Activated CD4-positive, alpha-beta T cell treated with anti-CD3 and anti-CD28 coated beads, Interleukin-2, amount 10 ng/mL, durations not matched to agents 7 days and 5 days (primary cell): Measurements from ENCODE around the gene MTHFD1L. TPM values are rescaled to one million over a fixed set of nuclear protein-coding genes. Genes with fewer than 3 reads are reported as not detected.

ENCODE experiments used
- CTCF ChIA-PET: fragments of 350-600 bp; sonication (Branson Sonifier 250); formaldehyde crosslinking; loops from one replicate; lab custom pipeline; 2021; ENCODE audit warnings: antibody characterized with exemption; lab: Charles Lee
- POLR2A ChIA-PET: fragments of 350-600 bp; sonication (Branson Sonifier 250); formaldehyde crosslinking; loops from one replicate; lab custom pipeline; 2021; ENCODE audit warnings: antibody characterized with exemption; lab: Charles Lee
- DNase-seq: peaks from one replicate; pipeline ENCODE4 v3.0.0-alpha.2; 2020
- H3K27ac Mint-ChIP-seq: one replicate; pipeline ENCODE4 v1.8.0; 2021; ENCODE audit warnings: mild to moderate bottlenecking, moderate library complexity, mixed read lengths
- H3K27me3 Mint-ChIP-seq: one replicate; pipeline ENCODE4 v1.8.0; 2021; ENCODE audit warnings: mixed read lengths
- H3K36me3 Mint-ChIP-seq: one replicate; pipeline ENCODE4 v1.8.0; 2021; ENCODE audit warnings: low read depth, mixed read lengths
- H3K4me1 Mint-ChIP-seq: one replicate; pipeline ENCODE4 v1.8.0; 2021; ENCODE audit warnings: mixed read lengths
- H3K4me3 Mint-ChIP-seq: one replicate; pipeline ENCODE4 v1.8.0; 2021; ENCODE audit warnings: mild to moderate bottlenecking, moderate library complexity, mixed read lengths
- H3K9me3 Mint-ChIP-seq: one replicate; pipeline ENCODE4 v1.8.0; 2021; ENCODE audit warnings: mixed read lengths
- total RNA-seq, 2 experiments: library from RNA; stranded (reverse); gene quantifications; one replicate each; pipeline ENCODE4 v1.2.3, GENCODE V29; 2021

MTHFD1L gene
- total RNA-seq, 2 experiments from 2014 or later = 34.9 to 40.6 TPM

DNA sequence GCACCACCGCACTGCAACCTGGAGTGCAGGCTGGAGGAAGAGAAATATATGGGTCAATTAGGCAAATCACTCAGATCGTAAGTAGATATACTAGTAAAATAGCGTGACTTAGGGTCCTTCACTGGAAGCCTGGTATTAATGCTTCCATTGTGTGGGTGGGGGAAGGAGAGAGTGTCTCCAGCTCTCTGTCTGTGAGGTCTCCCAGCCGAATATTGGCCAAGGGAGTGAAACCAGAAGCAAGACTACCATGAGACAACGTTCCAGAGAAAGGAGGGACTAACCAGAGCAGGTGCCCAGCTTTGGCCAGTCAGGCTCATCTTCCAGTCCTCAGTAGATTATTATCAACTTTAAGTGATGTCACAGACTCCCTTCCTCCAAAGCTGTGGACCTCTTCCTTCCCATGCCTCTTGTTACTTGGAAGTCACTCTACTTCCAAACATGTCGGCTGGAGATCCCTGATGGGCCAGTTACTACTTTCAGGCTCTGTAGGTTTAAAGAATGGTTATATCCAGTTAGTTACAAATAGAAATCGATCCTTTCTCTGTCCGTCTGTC, 28.8 kb downstream of the MTHFD1L start:
- DNase-seq = no peak
- Mint-ChIP-seq H3K27ac (no peak overlapping the region), H3K36me3 (peaks cover 15% of the 10 kb centered on the region), H3K4me3 (no peak overlapping the region), H3K27me3 (no peaks in the 10 kb centered on the region), H3K4me1 (peaks cover 37% of the 10 kb centered on the region), H3K9me3 (no peaks in the 10 kb centered on the region)
- POLR2A ChIA-PET = no interaction called here
- CTCF ChIA-PET = interaction anchor here (0.8 to 5.9 kb wide), 6 partner anchors 9 to 430 kb away, joined by 3 to 64 read pairs (median 6); no protein-coding TSS in a partner anchor

DNA sequence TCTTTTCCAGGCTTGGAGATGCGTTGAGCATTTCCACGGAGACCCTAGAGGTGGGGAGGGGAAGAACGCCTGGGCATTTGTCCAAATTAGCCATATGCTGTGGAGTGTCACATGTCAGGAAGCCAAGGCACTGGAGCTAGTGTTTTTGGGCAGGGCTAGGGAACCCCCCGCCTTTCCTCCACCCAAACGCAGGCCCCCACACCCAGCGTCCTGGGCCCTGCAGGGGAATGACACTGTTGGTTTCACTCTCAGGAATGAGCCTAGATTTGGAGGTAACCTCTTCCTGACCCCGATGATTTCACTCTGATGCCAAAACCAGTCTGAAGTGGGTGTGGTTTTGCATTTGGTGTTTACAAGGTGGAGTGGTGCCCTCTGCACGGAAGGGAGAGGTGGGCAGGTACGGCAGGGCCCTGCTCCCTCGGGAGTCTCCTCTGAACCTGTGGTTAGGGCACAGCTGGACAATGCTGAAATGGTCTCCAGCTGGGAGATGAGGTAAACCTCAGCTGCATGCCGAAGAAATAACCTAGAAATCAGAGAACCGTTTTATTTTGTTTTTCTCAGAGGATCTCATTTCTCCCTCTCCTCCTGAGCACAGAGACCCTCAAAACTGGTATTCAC, 29.5 kb downstream of the MTHFD1L start:
- H3K9me3 Mint-ChIP-seq = no peaks in the 10 kb centered on the region
- H3K4me3 Mint-ChIP-seq = peak overlapping the region; percentile 37
- no peaks in the 10 kb centered on the region for H3K27me3 Mint-ChIP-seq
- DNase-seq = peak; percentile 48
- H3K27ac Mint-ChIP-seq = peak overlapping the region; percentile 85
- peaks cover 37% of the 10 kb centered on the region for H3K4me1 Mint-ChIP-seq
- H3K36me3 Mint-ChIP-seq = peaks cover 11% of the 10 kb centered on the region
- POLR2A ChIA-PET = no interaction called here
- CTCF ChIA-PET = interaction anchor here (0.8 to 2.9 kb wide), 7 partner anchors 9 to 429 kb away, joined by 3 to 14 read pairs (median 3); no protein-coding TSS in a partner anchor

DNA sequence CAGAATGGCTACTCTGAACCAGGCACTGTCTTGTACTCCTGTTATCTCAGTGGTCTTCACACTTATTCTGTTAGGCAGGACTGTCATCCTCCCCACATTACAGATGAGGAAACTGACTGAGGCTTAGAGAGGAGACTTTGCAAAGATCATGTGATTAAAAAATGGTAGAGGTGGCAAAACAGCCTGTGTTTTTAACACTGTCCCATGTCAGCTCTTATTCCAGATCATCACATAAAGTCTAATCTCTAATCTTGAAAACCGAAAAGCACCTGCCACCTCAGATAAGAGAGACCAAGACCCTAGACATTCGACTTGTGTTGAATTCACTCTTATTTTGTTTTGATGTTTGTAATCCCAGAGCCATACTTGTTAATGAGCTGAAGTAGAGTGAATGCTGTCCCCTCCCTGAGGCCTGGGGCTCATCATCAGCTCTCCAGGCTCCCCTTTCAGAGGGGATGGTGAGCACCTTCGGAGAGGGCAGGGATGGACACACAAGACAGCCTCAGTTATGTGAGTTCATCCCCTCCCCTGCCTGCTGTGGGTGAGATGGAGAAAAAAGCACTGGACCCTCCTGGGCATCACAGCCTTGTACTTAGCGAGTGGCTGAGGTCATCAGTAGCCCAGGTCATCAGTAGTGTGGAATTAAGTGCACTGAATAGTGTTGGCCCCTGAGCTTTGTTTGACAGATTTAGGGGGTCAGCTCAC, 30.6 kb downstream of the MTHFD1L start:
- H3K4me1 Mint-ChIP-seq = peaks cover 37% of the 10 kb centered on the region
- H3K27ac Mint-ChIP-seq = peak overlapping the region; percentile 85
- H3K9me3 Mint-ChIP-seq = no peaks in the 10 kb centered on the region
- ChIA-PET CTCF (interaction anchor here (1.0 to 2.9 kb wide), 4 partner anchors 10 to 119 kb away, joined by 3 to 14 read pairs (median 6); no protein-coding TSS in a partner anchor), POLR2A (no interaction called here)
- H3K4me3 Mint-ChIP-seq = no peak overlapping the region
- no peaks in the 10 kb centered on the region for H3K27me3 Mint-ChIP-seq
- DNase-seq = no peak
- peaks cover 11% of the 10 kb centered on the region for H3K36me3 Mint-ChIP-seq

DNA sequence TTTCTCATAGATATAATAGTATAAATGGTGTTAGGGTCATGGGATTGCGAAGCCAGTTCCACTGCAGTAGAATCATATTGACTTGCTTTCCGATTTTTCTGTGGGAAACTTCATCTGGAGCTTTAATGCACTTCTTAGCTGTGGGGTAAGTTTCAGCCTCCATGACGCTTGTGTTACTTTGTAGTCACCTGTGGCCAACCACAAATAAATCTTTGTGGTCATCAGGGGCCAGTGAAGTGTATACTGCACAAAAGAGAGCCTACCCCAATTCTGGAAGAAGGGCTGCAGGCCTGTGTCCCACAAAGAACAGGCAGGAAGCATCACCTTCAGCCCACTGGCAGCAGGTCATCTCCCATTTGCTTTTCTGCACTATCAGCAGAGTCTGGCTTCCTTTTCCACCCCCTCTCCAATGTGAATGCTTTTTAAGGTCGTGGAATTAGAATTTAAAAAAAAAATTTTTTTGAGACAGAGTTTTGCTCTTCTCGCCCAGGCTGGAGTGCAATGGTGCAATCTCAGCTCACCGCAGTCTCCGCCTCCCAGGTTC, 32.0 kb downstream of the MTHFD1L start:
- Mint-ChIP-seq H3K27me3 (no peaks in the 10 kb centered on the region), H3K27ac (no peak overlapping the region), H3K36me3 (peaks cover 11% of the 10 kb centered on the region), H3K4me1 (peaks cover 37% of the 10 kb centered on the region), H3K9me3 (no peaks in the 10 kb centered on the region), H3K4me3 (no peak overlapping the region)
- POLR2A ChIA-PET = no interaction called here
- no peak for DNase-seq
- CTCF ChIA-PET = interaction anchor here (0.7 to 2.0 kb wide), 3 partner anchors 9 to 428 kb away, joined by 3 to 5 read pairs (median 3); no protein-coding TSS in a partner anchor

DNA sequence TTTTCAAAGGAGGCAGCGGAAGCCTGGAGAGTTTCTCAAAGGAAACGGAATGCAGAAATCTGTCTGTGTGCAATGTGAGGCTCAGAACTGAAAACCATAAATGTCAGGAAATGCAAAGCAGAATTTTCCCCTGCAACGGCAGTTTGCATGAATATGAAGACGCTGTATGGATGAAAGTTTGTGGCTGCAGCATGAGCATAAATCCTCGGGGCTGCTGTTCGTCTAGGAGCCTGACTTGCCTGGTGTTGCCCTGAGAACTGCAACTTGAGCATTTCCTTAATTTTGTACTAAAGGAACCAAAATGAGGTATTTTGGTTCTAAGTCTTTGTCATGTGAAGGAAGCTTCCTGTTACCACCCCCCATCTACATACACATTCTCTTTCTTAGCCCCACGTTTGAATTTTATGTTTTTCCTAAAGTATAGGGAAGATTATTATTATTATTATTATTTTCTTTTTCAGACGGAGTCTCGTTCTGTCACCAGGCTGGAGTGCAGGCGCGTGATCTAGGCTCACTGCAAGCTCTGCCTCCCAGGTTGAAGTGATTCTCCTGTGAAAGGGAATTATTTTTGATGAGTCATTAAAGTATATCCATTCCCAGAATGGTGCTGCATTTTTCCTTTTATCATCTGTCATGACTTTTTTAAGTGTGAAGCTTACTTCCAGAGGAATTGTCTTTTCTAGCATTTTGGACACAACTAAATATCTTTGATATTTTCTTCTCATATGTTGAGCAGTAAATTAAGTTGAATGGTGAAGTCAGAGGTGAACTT, 33.1 kb downstream of the MTHFD1L start:
- CTCF ChIA-PET = interaction anchor here (0.6 to 2.0 kb wide), 3 partner anchors 9 to 26 kb away, joined by 3 to 5 read pairs (median 3); no protein-coding TSS in a partner anchor
- no peak overlapping the region for H3K27ac Mint-ChIP-seq
- DNase-seq = no peak
- POLR2A ChIA-PET = no interaction called here
- H3K27me3 Mint-ChIP-seq = no peaks in the 10 kb centered on the region
- H3K4me1 Mint-ChIP-seq = peaks cover 37% of the 10 kb centered on the region
- H3K36me3 Mint-ChIP-seq = peaks cover 11% of the 10 kb centered on the region
- no peak overlapping the region for H3K4me3 Mint-ChIP-seq
- H3K9me3 Mint-ChIP-seq = no peaks in the 10 kb centered on the region

DNA sequence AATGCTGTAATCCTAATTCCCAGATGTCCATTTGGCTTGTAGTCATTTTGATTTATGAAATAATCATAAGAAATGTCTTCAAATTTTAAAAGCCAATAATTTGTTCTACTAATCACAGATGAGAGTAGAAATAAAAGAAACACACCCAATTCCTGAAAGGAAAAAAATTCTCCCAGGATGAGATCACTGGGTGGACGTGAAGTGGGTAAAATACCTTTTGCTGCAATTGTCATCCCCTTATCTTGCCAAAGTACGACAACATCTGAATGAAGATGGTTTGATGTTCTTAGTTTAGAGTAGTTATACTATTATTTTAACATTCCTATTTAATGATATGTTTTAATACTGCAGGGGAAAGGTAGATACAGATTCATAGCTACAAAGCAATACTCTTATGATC, 33.7 kb downstream of the MTHFD1L start:
- no peak overlapping the region for H3K27ac Mint-ChIP-seq
- H3K36me3 Mint-ChIP-seq = peaks cover 11% of the 10 kb centered on the region
- no peak for DNase-seq
- no peak overlapping the region for H3K4me3 Mint-ChIP-seq
- no peaks in the 10 kb centered on the region for H3K9me3 Mint-ChIP-seq
- CTCF ChIA-PET = interaction anchor here (0.6 to 2.0 kb wide), 2 partner anchors 8 to 11 kb away, joined by 3 to 5 read pairs; no protein-coding TSS in a partner anchor
- peaks cover 33% of the 10 kb centered on the region for H3K4me1 Mint-ChIP-seq
- POLR2A ChIA-PET = no interaction called here
- no peaks in the 10 kb centered on the region for H3K27me3 Mint-ChIP-seq

DNA sequence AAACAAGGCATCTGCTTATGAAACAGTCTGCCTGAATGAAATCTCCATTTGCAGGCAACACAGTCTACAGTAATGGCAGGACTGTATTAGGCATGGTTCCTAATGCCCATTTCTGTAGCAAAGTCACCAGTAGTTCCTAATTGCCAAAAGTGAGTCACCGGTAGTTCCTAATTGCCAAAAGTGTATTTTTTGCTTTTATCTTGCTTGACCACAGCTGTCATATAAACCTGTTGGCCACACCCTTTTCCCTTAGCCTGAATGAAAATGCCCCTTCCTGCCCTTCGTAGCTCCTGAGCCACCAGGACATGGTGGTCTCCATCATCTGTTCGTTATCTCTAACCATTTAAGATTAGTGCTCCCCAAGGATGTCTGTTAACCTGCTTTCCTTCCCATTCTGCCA, 34.5 kb downstream of the MTHFD1L start:
- ChIA-PET POLR2A (no interaction called here), CTCF (interaction anchor here (0.6 kb wide), 1 partner anchor 1074 kb away, joined by 4 read pairs; no protein-coding TSS in a partner anchor)
- peaks cover 11% of the 10 kb centered on the region for H3K36me3 Mint-ChIP-seq
- no peak overlapping the region for H3K27ac Mint-ChIP-seq
- no peak overlapping the region for H3K4me3 Mint-ChIP-seq
- DNase-seq = no peak
- H3K4me1 Mint-ChIP-seq = peaks cover 25% of the 10 kb centered on the region
- no peaks in the 10 kb centered on the region for H3K27me3 Mint-ChIP-seq
- no peaks in the 10 kb centered on the region for H3K9me3 Mint-ChIP-seq

DNA sequence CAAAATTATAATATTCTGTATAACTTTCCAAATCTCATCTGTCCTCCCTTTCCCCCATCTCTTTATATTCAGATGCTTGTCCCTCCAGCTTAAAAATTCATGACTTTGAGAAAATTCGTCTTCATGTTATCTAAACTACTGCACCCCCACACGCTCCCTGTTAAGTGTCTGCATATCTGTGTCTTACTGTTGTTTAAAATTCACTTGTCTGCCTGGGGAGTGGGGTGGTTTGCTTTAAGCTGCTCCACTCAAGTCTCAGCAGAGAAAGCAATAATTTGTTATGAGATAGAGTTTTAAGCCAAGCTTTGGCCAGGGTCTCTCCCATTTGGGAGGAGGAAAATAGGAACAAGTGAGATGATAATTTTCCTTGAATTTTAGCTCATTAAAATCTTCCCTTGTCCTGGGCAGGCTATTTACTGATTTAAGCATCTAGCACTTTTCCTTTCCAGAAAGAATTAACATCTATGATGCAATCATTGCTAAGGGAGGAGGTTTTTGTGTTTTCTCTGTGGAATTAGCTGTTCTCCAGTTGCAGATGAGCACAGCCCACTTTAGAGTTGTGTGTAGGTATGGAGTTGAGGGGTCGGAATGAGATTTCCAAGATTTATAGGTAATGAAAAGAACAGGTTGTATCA, 36.8 kb downstream of the MTHFD1L start:
- H3K27ac Mint-ChIP-seq = no peak overlapping the region
- peaks cover 9% of the 10 kb centered on the region for H3K4me1 Mint-ChIP-seq
- no peak for DNase-seq
- no peak overlapping the region for H3K4me3 Mint-ChIP-seq
- POLR2A ChIA-PET = no interaction called here
- CTCF ChIA-PET = interaction anchor here (0.6 to 1.2 kb wide), 3 partner anchors 37 to 422 kb away, joined by 3 to 4 read pairs (median 3); partner anchors contain the start of gene MTHFD1L
- H3K9me3 Mint-ChIP-seq = no peaks in the 10 kb centered on the region
- no peaks in the 10 kb centered on the region for H3K27me3 Mint-ChIP-seq
- H3K36me3 Mint-ChIP-seq = peaks cover 22% of the 10 kb centered on the region

DNA sequence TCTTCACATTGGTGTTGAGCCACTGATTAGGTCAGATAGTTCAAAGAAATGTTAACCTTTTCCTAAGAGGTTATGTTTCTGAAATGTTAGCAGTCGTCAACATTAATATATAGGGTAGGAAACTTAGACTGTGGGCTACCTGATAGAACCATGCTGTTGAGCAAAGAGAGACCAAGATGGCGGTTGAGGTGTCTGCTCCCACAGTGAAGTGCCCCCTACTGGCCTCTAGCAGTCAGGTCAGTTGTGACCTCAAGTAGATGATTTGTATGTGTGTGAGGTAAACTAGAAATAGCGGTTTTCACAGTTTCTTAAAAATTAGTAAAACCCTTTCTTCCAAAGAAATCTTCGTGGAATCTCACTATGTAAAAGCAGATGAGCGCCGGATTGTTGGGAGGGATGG, 40.3 kb downstream of the MTHFD1L start:
- ChIA-PET POLR2A (no interaction called here), CTCF (interaction anchor here (1.1 kb wide), 1 partner anchor 414 kb away, joined by 3 read pairs; no protein-coding TSS in a partner anchor)
- Mint-ChIP-seq H3K4me1 (no peaks in the 10 kb centered on the region), H3K4me3 (no peak overlapping the region), H3K27me3 (no peaks in the 10 kb centered on the region), H3K36me3 (peaks cover 26% of the 10 kb centered on the region), H3K27ac (no peak overlapping the region), H3K9me3 (no peaks in the 10 kb centered on the region)
- no peak for DNase-seq

DNA sequence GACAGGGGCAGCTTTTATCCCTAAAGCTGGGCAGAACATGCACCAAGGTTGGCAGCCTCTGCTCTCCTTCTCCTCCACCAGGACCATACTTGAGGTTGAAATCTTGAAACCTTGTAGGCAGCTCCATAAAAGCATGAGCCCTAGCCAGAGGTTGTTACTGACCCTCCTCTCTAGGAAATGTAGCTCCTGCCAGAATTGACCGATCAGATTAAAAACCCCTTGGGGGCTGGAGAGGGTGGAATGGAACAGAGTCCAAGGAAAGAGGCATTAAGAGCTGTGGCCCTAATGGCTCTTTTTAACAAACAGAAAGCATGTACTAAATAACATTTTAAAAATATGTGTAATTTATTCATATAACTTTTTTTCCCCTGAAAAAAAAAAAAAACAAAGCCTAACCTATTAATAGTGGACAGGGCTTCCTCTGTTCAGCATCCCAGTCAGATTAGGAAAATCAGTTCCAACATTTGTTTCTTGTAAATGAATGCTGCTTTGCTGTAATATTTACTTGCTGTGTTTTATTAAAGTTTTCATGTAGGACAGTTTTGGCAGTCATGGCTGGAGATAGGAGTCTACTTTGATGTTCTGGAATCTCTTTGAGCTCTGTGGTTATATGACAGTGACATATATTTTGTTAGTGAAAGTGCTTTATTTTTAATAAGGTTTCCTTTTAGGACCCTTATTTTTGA, 41.3 kb downstream of the MTHFD1L start:
- H3K4me1 Mint-ChIP-seq = no peaks in the 10 kb centered on the region
- no peaks in the 10 kb centered on the region for H3K27me3 Mint-ChIP-seq
- H3K9me3 Mint-ChIP-seq = peaks cover 3% of the 10 kb centered on the region
- DNase-seq = no peak
- peaks cover 32% of the 10 kb centered on the region for H3K36me3 Mint-ChIP-seq
- H3K27ac Mint-ChIP-seq = no peak overlapping the region
- ChIA-PET POLR2A (no interaction called here), CTCF (no interaction called here)
- no peak overlapping the region for H3K4me3 Mint-ChIP-seq

DNA sequence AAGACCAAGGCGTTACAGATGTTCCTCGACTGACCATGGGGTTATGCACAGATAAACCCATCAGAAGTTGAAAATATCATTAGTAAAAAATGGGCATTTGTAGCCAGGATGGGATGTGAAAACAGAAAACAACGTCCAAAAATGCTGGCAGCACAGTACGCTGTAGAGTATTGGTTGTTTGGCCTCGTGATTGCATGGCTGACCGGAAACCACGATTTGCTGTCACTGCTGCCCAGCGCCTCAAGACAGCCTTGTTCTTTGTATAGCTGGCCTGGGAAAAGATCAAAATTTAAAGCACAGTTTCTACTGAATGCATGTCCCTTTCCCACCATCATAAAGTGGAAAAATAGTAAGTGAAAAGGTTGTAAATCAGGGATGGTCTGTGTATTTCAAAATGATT, 41.9 kb downstream of the MTHFD1L start:
- Mint-ChIP-seq H3K4me3 (no peak overlapping the region), H3K27me3 (no peaks in the 10 kb centered on the region), H3K36me3 (peaks cover 36% of the 10 kb centered on the region), H3K9me3 (peaks cover 3% of the 10 kb centered on the region), H3K27ac (no peak overlapping the region), H3K4me1 (no peaks in the 10 kb centered on the region)
- POLR2A ChIA-PET = no interaction called here
- CTCF ChIA-PET = interaction anchor here (0.6 kb wide), 1 partner anchor 8 kb away, joined by 3 read pairs; no protein-coding TSS in a partner anchor
- DNase-seq = no peak
